ENCODE data around the gene PWWP2A. TPM values are rescaled to one million over a fixed set of nuclear protein-coding genes. Genes with fewer than 3 reads are reported as not detected.

The PWWP2A gene
- total RNA-seq, 1 donor from 2014 or later, result 19.6 TPM

- no peak for TF ChIP-seq CTCF (IDR thresholded peaks at IDR 0.05; ENCODE audit: insufficient read depth, low read depth, low read length)
- TF ChIP-seq EZH2 (IDR thresholded peaks at IDR 0.05; ENCODE audit: insufficient read depth, low read length), result no peak
- Histone ChIP-seq H3K4me2 (ENCODE audit: low read length) (no peak overlapping the region), H3K27ac (ENCODE audit: low read depth, low read length) (no peak overlapping the region), H4K20me1 (ENCODE audit: insufficient read depth, low read length) (peaks cover 8% of the 10 kb centered on the region), H2AFZ (ENCODE audit: low read depth, low read length) (no peak overlapping the region), H3K9me3 (ENCODE audit: insufficient read depth, low read depth, low read length) (no peaks in the 10 kb centered on the region), H3K4me3 (ENCODE audit: insufficient read depth, low read depth, low read length) (no peak overlapping the region), H3K9ac (ENCODE audit: low read length) (no peak overlapping the region), H3K36me3 (ENCODE audit: insufficient read depth, low read length) (peaks cover 21% of the 10 kb centered on the region), H3K27me3 (ENCODE audit: insufficient read depth, low read length) (no peaks in the 10 kb centered on the region), H3K79me2 (ENCODE audit: insufficient read depth, low read length) (peaks cover 29% of the 10 kb centered on the region), H3K4me1 (ENCODE audit: insufficient read depth, low read length) (no peaks in the 10 kb centered on the region)
- no peaks in the 10 kb centered on the region for H3K27me3 Mint-ChIP-seq (ENCODE audit: low read depth, unreplicated experiment)
- DNase-seq (ENCODE audit: low read depth) (no peak), FAIRE-seq (no peak)
- peaks cover 6% of the 10 kb centered on the region for H3K36me3 Mint-ChIP-seq (ENCODE audit: low read depth, unreplicated experiment)
- no peaks in the 10 kb centered on the region for H3K9me3 Mint-ChIP-seq (ENCODE audit: unreplicated experiment)
- H3K4me1 Mint-ChIP-seq (ENCODE audit: low read depth, unreplicated experiment), result peaks cover 9% of the 10 kb centered on the region
- H3K27ac Mint-ChIP-seq (ENCODE audit: unreplicated experiment), result no peak overlapping the region
- no peak overlapping the region for H3K4me3 Mint-ChIP-seq (ENCODE audit: unreplicated experiment)
These were observed 26.1 kb downstream of the PWWP2A start for GRCh38 chr5:160092960-160093707.

GRCh38 chr5:160092514-160092913 lies 26.7 kb downstream of the PWWP2A start:
- H3K4me3 ChIP-seq (ENCODE audit: insufficient read depth, low read depth, low read length), result no peak overlapping the region
- H3K9ac ChIP-seq (ENCODE audit: low read length), result no peak overlapping the region
- peaks cover 8% of the 10 kb centered on the region for H4K20me1 ChIP-seq (ENCODE audit: insufficient read depth, low read length)
- H3K4me2 ChIP-seq (ENCODE audit: low read length), result no peak overlapping the region
- Mint-ChIP-seq H3K9me3 (ENCODE audit: unreplicated experiment) (no peaks in the 10 kb centered on the region), H3K27ac (ENCODE audit: unreplicated experiment) (no peak overlapping the region), H3K36me3 (ENCODE audit: low read depth, unreplicated experiment) (peaks cover 6% of the 10 kb centered on the region), H3K27me3 (ENCODE audit: low read depth, unreplicated experiment) (no peaks in the 10 kb centered on the region), H3K4me3 (ENCODE audit: unreplicated experiment) (no peak overlapping the region), H3K4me1 (ENCODE audit: low read depth, unreplicated experiment) (peaks cover 9% of the 10 kb centered on the region)
- DNase-seq (ENCODE audit: low read depth) (no peak), FAIRE-seq (no peak)
- no peak overlapping the region for H2AFZ ChIP-seq (ENCODE audit: low read depth, low read length)
- H3K4me1 ChIP-seq (ENCODE audit: insufficient read depth, low read length), result no peaks in the 10 kb centered on the region
- peaks cover 21% of the 10 kb centered on the region for H3K36me3 ChIP-seq (ENCODE audit: insufficient read depth, low read length)
- TF ChIP-seq CTCF (IDR thresholded peaks at IDR 0.05; ENCODE audit: insufficient read depth, low read depth, low read length) (no peak), EZH2 (IDR thresholded peaks at IDR 0.05; ENCODE audit: insufficient read depth, low read length) (no peak)
- H3K9me3 ChIP-seq (ENCODE audit: insufficient read depth, low read depth, low read length), result no peaks in the 10 kb centered on the region
- H3K27ac ChIP-seq (ENCODE audit: low read depth, low read length), result no peak overlapping the region
- no peaks in the 10 kb centered on the region for H3K27me3 ChIP-seq (ENCODE audit: insufficient read depth, low read length)
- peaks cover 26% of the 10 kb centered on the region for H3K79me2 ChIP-seq (ENCODE audit: insufficient read depth, low read length)

- no peak for FAIRE-seq
These were observed 29.2 kb downstream of the PWWP2A start for GRCh38 chr5:160090059-160090458.

More at GRCh38 chr5:160090059-160090458, 29.2 kb downstream of the PWWP2A start:
- peaks cover 9% of the 10 kb centered on the region for H3K4me1 Mint-ChIP-seq (ENCODE audit: low read depth, unreplicated experiment)
- H3K4me3 ChIP-seq (ENCODE audit: insufficient read depth, low read depth, low read length), result no peak overlapping the region
- peaks cover 7% of the 10 kb centered on the region for H3K79me2 ChIP-seq (ENCODE audit: insufficient read depth, low read length)
- TF ChIP-seq EZH2 (IDR thresholded peaks at IDR 0.05; ENCODE audit: insufficient read depth, low read length), result no peak
- no peak for TF ChIP-seq CTCF (IDR thresholded peaks at IDR 0.05; ENCODE audit: insufficient read depth, low read depth, low read length)
- H3K27me3 Mint-ChIP-seq (ENCODE audit: low read depth, unreplicated experiment), result no peaks in the 10 kb centered on the region
- no peak overlapping the region for H3K27ac Mint-ChIP-seq (ENCODE audit: unreplicated experiment)
- no peak overlapping the region for H3K27ac ChIP-seq (ENCODE audit: low read depth, low read length)
- H3K36me3 Mint-ChIP-seq (ENCODE audit: low read depth, unreplicated experiment), result peaks cover 6% of the 10 kb centered on the region
- no peaks in the 10 kb centered on the region for H3K27me3 ChIP-seq (ENCODE audit: insufficient read depth, low read length)
- DNase-seq (ENCODE audit: low read depth), result no peak
- H3K4me2 ChIP-seq (ENCODE audit: low read length), result no peak overlapping the region
- H3K4me3 Mint-ChIP-seq (ENCODE audit: unreplicated experiment), result no peak overlapping the region
- no peak overlapping the region for H2AFZ ChIP-seq (ENCODE audit: low read depth, low read length)
- no peaks in the 10 kb centered on the region for H3K4me1 ChIP-seq (ENCODE audit: insufficient read depth, low read length)
- no peak overlapping the region for H3K9ac ChIP-seq (ENCODE audit: low read length)
- no peaks in the 10 kb centered on the region for H4K20me1 ChIP-seq (ENCODE audit: insufficient read depth, low read length)
- no peaks in the 10 kb centered on the region for H3K9me3 ChIP-seq (ENCODE audit: insufficient read depth, low read depth, low read length)
- H3K9me3 Mint-ChIP-seq (ENCODE audit: unreplicated experiment), result no peaks in the 10 kb centered on the region
- peaks cover 17% of the 10 kb centered on the region for H3K36me3 ChIP-seq (ENCODE audit: insufficient read depth, low read length)

Data from astrocyte (in vitro differentiated cells and primary cell).